Neural crest cell (in vitro differentiated cells): Measurements from ENCODE around the gene WDR53. TPM values are rescaled to one million over a fixed set of nuclear protein-coding genes. Genes with fewer than 3 reads are reported as not detected.
"Not testable (repeated sequence)": the region's sequence is repeated elsewhere in the genome, so short reads cannot be mapped to it uniquely, and the experiment has no call there.

Source experiments
- DNase-seq: peaks from one replicate; pipeline ENCODE4 v3.0.0; 2021; ENCODE audit warnings: low read depth, mixed read lengths, low spot score
- H3K27ac Mint-ChIP-seq: one replicate; pipeline ENCODE4 v1.8.0; 2021; ENCODE audit warnings: mild to moderate bottlenecking, mixed read lengths; ENCODE audit not compliant: unreplicated experiment
- H3K27me3 Mint-ChIP-seq: 2 replicates; pipeline ENCODE4 v1.8.0; 2021; ENCODE audit warnings: low read depth, mild to moderate bottlenecking, mixed read lengths
- H3K36me3 Mint-ChIP-seq: 2 replicates; pipeline ENCODE4 v1.8.0; 2021; ENCODE audit warnings: low read depth, mild to moderate bottlenecking, mixed read lengths
- H3K4me1 Mint-ChIP-seq: 2 replicates; pipeline ENCODE4 v1.8.0; 2021; ENCODE audit warnings: mixed read lengths
- H3K4me3 Mint-ChIP-seq: one replicate; pipeline ENCODE4 v1.8.0; 2021; ENCODE audit warnings: mild to moderate bottlenecking, mixed read lengths
- H3K9me3 Mint-ChIP-seq: 2 replicates; pipeline ENCODE4 v1.8.0; 2021; ENCODE audit warnings: mixed read lengths
- total RNA-seq: library from RNA; stranded (reverse); gene quantifications from 2 replicates; pipeline ENCODE4 v1.2.1, GENCODE V29; 2021
- TF ChIP-seq, protein P1 (sequence below): fragments of 200-600 bp; sonication (generic); conservative IDR thresholded peaks from 2 replicates; pipeline ENCODE4 v1.5.0; 2021; ENCODE audit warnings: antibody characterized with exemption, mild to moderate bottlenecking

WDR53 gene
- total RNA-seq, 1 donor from 2014 or later, result 16.1 TPM

- Mint-ChIP-seq H3K27ac (no peak overlapping the region), H3K4me1 (no peaks in the 10 kb centered on the region)
Measured at GRCh38 chr3:196554205-196554604, 14.1 kb downstream of the WDR53 start.

GRCh38 chr3:196553551-196553950, 14.8 kb downstream of the WDR53 start:
- Mint-ChIP-seq H3K4me1 (no peaks in the 10 kb centered on the region), H3K36me3 (peaks cover 7% of the 10 kb centered on the region), H3K9me3 (peaks cover 7% of the 10 kb centered on the region), H3K27ac (no peak overlapping the region), H3K4me3 (no peak overlapping the region), H3K27me3 (no peaks in the 10 kb centered on the region)
- no peak for DNase-seq
- TF ChIP-seq, protein P1, sequence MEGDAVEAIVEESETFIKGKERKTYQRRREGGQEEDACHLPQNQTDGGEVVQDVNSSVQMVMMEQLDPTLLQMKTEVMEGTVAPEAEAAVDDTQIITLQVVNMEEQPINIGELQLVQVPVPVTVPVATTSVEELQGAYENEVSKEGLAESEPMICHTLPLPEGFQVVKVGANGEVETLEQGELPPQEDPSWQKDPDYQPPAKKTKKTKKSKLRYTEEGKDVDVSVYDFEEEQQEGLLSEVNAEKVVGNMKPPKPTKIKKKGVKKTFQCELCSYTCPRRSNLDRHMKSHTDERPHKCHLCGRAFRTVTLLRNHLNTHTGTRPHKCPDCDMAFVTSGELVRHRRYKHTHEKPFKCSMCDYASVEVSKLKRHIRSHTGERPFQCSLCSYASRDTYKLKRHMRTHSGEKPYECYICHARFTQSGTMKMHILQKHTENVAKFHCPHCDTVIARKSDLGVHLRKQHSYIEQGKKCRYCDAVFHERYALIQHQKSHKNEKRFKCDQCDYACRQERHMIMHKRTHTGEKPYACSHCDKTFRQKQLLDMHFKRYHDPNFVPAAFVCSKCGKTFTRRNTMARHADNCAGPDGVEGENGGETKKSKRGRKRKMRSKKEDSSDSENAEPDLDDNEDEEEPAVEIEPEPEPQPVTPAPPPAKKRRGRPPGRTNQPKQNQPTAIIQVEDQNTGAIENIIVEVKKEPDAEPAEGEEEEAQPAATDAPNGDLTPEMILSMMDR, result no peak

More at GRCh38 chr3:196554205-196554604, 14.1 kb downstream of the WDR53 start:
- no peak for DNase-seq
- Mint-ChIP-seq H3K27me3 (no peaks in the 10 kb centered on the region), H3K9me3 (peaks cover 7% of the 10 kb centered on the region), H3K36me3 (peaks cover 7% of the 10 kb centered on the region), H3K4me3 (no peak overlapping the region)
- TF ChIP-seq, protein P1, result no peak

DNA sequence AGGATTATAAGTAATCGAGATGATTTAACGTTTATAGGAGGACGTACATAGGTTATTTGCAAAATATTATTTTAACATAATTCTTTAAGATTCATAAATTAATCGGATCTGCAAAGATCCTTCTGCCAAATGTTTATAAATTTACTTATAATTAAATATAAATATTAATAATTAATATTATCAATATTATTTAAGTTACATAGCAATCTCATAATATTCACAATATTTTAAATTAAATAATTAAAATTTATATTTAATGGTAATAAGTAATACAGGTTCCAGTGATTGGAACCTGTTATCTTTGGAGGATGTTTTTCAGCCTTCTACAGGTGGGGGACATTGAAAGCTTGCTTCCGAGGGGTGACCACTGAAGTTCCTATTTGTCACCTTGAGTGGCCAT, 16.1 kb downstream of the WDR53 start:
- Mint-ChIP-seq H3K4me3 (no peak overlapping the region), H3K27ac (no peak overlapping the region), H3K27me3 (no peaks in the 10 kb centered on the region), H3K36me3 (peaks cover 11% of the 10 kb centered on the region), H3K9me3 (peaks cover 14% of the 10 kb centered on the region), H3K4me1 (no peaks in the 10 kb centered on the region)
- DNase-seq, result no peak
- TF ChIP-seq, protein P1, result no peak

DNA sequence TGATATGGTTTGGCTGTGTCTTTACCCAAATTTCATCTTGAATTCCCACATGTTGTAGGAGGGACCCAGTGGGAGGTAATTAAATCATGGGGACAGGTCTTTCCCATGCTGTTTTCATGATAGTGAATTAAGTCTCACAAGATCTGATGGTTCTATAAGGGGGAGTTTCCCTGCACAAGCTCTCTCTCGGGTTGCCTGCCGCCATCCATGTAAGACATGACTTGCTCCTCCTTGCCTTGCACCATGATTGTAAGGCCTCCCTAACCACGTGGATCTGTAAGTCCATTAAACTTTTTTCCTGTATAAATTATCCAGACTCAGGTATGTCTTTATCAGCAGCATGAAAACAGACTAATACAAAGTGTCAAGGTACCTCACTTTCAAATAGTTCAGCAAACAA, 18.2 kb downstream of the WDR53 start:
- Mint-ChIP-seq H3K36me3 (peaks cover 11% of the 10 kb centered on the region), H3K9me3 (peaks cover 15% of the 10 kb centered on the region), H3K27ac (peak overlapping the region; percentile 4)
- DNase-seq, H3K4me1 Mint-ChIP-seq, H3K4me3 Mint-ChIP-seq, H3K27me3 Mint-ChIP-seq: not testable (repeated sequence)

GRCh38 chr3:196549312-196549711, 19.0 kb downstream of the WDR53 start:
- DNase-seq, result not testable (repeated sequence)

DNA sequence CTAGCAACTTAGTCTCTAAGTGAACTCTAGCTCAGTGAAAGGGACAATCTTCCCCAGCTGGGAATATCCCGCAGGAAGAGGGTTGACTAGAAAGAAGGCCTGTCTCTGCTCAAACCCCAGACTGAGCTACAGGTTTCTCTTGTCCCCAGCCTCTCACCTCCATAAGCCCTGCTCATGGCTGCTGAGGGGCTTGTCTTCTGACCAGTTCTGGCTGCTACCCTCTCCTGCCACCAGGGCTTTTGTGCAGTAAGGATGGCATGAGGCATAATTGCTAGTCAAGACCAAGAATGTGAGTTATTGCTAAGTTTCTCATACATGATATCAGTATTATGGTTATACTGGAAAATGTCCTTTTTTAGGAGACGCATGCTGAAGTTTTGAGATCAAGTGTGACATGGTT, 21.3 kb downstream of the WDR53 start:
- Mint-ChIP-seq H3K27ac (no peak overlapping the region), H3K4me3 (no peak overlapping the region), H3K9me3 (peaks cover 15% of the 10 kb centered on the region), H3K27me3 (no peaks in the 10 kb centered on the region), H3K36me3 (peaks cover 11% of the 10 kb centered on the region), H3K4me1 (no peaks in the 10 kb centered on the region)
- TF ChIP-seq, protein P1, result no peak
- DNase-seq, result no peak

More at GRCh38 chr3:196549312-196549711, 19.0 kb downstream of the WDR53 start:
- H3K36me3 Mint-ChIP-seq, result peaks cover 11% of the 10 kb centered on the region
- not testable (repeated sequence) for H3K27me3 Mint-ChIP-seq, H3K4me1 Mint-ChIP-seq, H3K4me3 Mint-ChIP-seq, H3K27ac Mint-ChIP-seq
- H3K9me3 Mint-ChIP-seq, result peaks cover 15% of the 10 kb centered on the region

DNA sequence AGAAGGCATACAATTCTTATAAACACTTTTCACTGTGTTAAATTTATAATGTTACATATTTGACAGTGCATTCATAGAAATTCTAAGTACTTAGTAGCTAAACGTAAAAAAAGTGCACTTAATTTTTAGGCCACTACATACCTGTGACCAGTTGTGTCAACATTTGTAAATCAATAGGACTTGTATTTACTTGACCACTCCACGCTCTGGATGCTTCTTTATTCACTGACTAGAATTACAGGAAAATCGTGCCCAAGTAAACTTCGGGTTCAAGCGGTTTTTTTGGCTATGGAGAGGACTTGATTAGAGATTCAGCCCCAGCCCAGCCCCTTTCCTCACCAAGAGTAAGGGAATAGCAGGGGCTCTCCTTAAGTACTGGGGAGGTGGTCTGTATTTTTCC, 21.8 kb downstream of the WDR53 start:
- no peak for DNase-seq
- peaks cover 9% of the 10 kb centered on the region for H3K36me3 Mint-ChIP-seq
- no peaks in the 10 kb centered on the region for H3K27me3 Mint-ChIP-seq
- H3K9me3 Mint-ChIP-seq, result peaks cover 15% of the 10 kb centered on the region
- H3K4me1 Mint-ChIP-seq, result no peaks in the 10 kb centered on the region
- TF ChIP-seq, protein P1, result no peak
- no peak overlapping the region for H3K4me3 Mint-ChIP-seq
- H3K27ac Mint-ChIP-seq, result no peak overlapping the region
